HG03521 (cell line): ENCODE results near the gene TMOD4.
"Not testable (repeated sequence)": the region's sequence is repeated elsewhere in the genome, so short reads cannot be mapped to it uniquely, and the experiment has no call there.

Experiments used
- ATAC-seq: cut with Tn5 transposase; IDR thresholded peaks from one replicate; pipeline ENCODE4 v1.9.1; 2021; ENCODE audit warnings: mild to moderate bottlenecking, moderate library complexity; ENCODE audit not compliant: unreplicated experiment

Gene TMOD4

DNA sequence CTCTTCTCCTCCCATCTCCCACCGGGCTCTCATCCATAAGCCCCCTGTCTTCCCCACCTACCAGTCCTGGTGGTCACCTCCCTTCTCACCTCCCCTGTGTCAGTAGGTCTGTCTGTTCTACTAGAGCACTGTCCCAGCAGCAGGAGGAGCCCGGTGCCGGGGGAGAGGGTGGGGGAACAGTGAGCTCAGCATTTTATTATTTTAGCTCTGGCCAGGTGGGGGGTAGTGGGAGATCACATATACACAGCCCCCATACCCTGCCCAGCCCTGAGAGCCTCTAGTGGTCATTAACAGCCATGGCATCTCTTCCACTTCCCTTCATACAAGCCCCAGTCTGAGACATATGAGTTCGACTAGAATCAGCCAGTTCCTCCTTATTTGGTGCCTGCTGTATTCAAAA is at the start of gene TMOD4:
Gene TMOD4 (minus strand): TSS at position 119 of the 400 bp plus-strand sequence. CDS start 1,106 bp downstream, outside the sequence.
- no peak for ATAC-seq

- no peak for ATAC-seq
Observed at GRCh38 chr1:151222130-151222529, 46.3 kb upstream of the TMOD4 start.

DNA sequence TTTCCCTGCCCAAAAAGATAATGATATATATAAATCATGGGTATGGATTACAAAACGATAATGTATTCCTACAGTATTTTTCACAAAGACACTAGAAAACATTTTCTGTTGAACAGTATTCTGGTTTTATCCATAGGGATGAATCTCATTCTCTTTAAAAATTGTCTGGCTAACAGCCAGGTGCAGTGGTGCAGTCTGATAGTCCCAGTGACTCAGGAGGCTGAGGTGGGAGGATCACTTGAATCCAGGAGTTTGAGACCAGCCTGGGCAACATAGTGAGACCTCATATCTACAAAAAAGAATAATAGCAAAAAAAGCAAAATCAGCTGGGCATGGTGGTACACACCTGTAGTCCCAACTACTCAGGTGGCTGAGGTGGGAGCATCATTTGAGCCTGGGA is 45.8 kb upstream of the TMOD4 start:
- ATAC-seq = no peak

DNA sequence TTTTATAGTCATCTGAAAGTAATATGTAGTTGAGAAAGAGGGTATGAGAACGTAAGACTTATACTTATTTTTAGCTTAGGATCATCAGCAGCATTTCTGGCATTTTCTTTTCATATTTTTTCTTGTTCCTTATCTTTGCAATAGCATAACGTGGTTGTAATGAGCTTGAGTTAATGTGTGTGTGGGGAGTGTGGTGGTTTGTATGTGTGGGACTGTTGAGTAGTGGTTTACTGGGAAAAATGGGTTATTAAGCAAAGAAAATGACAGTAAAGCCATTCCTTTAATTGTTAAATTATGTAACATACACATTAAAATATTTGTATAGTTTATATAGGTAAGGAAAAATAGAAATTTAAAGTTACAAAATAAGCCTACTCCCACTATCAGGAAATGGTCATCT is 37.8 kb upstream of the TMOD4 start:
- ATAC-seq = no peak

DNA sequence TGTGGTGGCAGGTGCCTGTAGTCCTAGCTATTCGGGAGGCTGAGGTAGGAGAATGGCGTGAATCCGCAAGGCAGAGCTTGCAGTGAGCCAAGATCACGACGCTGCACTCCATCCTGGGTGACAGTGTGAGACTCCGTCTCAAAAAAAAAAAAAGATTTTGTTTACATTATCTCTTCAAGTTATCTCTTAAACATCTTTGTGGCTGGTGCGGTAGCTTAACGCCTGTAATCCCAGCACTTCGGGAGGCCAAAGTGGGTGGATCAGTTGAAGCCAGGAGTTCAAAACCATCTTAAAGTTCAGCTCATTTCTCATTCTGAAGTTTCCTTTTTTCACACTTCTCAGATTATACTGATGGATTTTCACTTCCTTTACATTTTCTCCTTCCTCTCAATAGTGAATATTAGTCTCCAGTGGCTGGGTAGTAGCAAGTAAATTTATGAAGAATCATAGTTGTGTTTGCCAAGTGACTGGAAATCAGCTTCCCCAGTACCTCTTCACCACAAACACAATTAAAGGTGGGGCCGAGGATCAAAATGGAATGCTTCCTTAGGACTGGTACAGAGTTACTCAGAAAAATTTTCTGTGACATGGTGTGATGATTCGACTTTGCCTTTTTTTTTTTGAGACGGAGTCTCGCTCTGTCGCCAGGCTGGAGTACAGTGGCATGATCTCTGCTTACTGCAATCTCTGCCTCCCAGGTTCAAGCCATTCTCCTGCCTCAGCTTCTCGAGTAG is 36.4 kb upstream of the TMOD4 start:
- no peak for ATAC-seq

DNA sequence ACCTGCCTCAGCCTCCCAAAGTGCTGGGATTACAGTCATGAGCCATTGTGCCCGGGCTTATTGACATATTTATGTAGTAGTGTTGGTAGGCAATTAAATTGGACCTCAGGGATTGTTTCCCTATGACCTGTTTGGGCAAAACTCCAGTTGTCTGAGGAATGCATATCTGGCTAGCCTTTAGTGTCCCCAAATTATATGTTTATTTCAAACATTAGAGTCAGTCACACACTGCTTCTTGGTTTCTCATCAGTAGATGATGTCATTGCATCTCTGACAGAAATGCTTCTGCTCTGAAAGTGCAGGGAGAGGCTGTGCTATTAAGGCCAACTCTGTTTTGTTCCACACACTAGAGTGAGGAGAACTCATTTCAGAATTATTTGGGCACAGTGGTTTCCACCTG is 35.0 kb upstream of the TMOD4 start:
- no peak for ATAC-seq

DNA sequence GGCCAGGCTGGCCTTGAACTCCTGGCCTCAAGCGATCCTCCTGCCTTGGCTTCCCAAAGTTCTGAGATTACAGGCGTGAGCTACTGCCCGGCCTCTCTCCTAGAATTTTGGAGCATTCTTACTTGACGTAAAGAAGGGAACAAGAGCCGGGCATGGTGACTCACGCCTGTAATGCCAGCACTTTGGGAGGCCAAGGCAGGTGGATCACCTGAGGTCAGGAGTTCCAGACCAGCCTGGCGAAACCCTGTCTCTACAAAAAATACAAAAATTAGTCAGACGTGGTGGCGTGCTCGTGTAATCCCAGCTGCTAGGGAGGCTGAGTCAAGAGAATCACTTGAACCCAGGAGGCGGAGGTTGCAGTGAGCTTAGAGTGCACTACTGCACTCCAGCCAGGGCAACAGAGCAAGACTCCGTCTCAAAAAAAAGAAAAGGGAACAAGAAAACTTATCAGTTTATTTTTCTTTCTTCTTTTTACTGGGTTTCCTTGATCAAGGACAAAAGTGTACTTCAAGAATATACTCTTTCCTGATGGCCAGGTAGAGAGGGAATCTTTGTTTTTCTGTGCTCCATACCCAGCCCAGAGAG is 29.7 kb upstream of the TMOD4 start:
- ATAC-seq = not testable (repeated sequence)

- no peak for ATAC-seq
Observed at GRCh38 chr1:151199873-151200581, 24.2 kb upstream of the TMOD4 start.

GRCh38 chr1:151198254-151199127 is 22.7 kb upstream of the TMOD4 start, which contains the start of gene PIP5K1A:
Gene PIP5K1A (plus strand): TSS chr1:151198552. CDS start chr1:151198997, 445 bp downstream.
- ATAC-seq = peak; percentile 89

DNA sequence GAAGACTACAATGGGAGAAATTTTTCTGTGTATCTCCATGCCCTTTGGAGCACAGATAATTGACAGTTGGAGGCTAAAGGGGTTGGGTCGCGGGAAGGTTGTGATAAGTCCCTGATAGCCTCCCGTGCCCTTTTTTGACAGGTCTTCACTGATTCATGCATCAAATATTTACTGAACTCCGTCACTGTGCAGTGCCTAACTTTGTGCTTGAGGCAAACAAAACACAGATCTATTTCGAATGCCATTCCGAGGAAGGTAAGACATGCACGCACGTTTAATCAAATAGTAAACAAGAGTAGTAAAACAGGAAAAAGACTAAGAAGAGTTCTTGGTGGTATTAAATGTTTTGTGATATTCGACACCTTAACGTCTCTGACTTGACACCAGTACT is 22.1 kb upstream of the TMOD4 start:
- no peak for ATAC-seq

GRCh38 chr1:151196292-151196800 is 20.6 kb upstream of the TMOD4 start:
- ATAC-seq = no peak

GRCh38 chr1:151194894-151195594 is 19.3 kb upstream of the TMOD4 start:
- ATAC-seq = not testable (repeated sequence)

- no peak for ATAC-seq
Observed at GRCh38 chr1:151193856-151194255, 18.1 kb upstream of the TMOD4 start.

DNA sequence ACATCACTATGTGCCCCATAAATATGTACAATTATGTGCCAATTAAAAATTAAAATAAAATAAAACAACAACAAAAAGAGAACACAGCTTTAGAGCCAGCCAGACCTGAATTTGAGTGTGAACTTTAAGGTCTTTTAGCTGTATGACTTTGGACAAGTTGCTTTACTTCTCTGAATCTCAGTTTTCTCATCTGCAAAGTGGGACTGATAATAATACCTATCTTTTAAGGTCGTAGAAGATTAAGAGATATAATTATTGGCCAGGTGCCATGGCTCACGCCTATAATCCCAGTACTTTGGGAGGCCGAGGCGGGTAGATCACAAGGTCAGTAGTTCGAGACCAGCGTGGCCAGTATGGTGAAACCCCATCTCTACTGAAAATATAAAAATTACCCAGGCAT is 17.5 kb upstream of the TMOD4 start:
- no peak for ATAC-seq

- ATAC-seq = no peak
Observed at GRCh38 chr1:151192047-151192446, 16.3 kb upstream of the TMOD4 start.

GRCh38 chr1:151189637-151190445 is 14.1 kb upstream of the TMOD4 start, which contains the start of gene VPS72:
Gene VPS72 (minus strand): TSS chr1:151190197. CDS start chr1:151190121, 76 bp downstream.
- ATAC-seq = peak; percentile 91

DNA sequence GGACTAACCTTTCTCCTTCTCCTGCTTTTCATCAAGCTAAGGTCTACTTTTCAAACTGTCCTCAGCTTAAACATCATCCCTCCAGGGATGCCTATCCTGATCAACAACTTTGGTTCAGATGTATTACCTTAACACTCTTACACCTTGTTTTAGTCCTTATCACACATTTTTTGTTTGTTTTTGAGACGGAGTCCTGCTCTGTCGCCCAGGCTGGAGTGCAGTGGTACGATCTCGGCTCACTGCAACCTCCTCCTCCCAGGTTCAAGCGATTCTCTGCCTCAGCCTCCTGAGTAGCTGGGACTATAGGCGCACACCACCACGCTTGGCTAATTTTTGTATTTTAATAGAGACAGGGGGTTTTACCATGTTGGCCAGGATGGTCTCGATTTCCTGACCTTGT is 12.9 kb upstream of the TMOD4 start:
- ATAC-seq = not testable (repeated sequence)

GRCh38 chr1:151187205-151187604 is 11.4 kb upstream of the TMOD4 start:
- ATAC-seq = no peak

GRCh38 chr1:151184211-151184610 is 8.4 kb upstream of the TMOD4 start:
- no peak for ATAC-seq
